ENCODE measurements around the gene PCDHB9.
"Not testable (repeated sequence)": the region's sequence is repeated elsewhere in the genome, so short reads cannot be mapped to it uniquely, and the experiment has no call there.

PCDHB9 gene

DNA sequence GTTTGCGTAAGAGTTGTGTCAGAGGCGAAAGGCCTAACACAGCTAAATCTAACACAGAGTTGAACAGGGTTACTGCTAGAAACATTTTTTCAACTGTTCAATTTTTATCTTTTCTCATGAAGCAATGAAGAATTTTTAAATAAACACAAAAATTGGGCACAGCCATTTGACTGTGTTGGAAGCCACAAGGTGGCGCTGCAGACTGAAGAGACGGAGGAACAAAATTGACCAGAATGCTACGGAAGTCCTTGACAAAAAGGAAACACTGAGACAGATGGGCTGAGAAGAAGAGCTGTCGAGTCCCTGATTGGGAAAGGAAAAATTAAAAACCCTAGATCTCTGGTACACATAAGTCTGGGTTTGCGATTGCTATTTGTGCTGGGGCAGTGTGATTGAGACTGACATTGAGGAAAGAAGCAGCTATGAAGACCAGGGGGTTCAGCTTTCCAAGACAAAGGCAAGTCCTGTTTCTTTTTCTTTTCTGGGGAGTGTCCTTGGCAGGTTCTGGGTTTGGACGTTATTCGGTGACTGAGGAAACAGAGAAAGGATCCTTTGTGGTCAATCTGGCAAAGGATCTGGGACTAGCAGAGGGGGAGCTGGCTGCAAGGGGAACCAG, at the start of gene PCDHB9:
PCDHB9 (plus strand) TSS at position 265 of the 616 bp plus-strand sequence; CDS start at position 423, 158 bp downstream.
- Histone ChIP-seq H3K4me2 (ENCODE audit: low read depth, low read length, poor library complexity, severe bottlenecking) (peak within 1 kb of the TSS; percentile 60), H3F3A (ENCODE audit: low read depth) (no peaks in the 10 kb centered on the region), H3K9ac (ENCODE audit: low read depth, low read length, poor library complexity, severe bottlenecking) (peak within 1 kb of the TSS; percentile 61), H3K9me3 (ENCODE audit: insufficient read depth, low read depth, low read length) (no peaks in the 10 kb centered on the region), H3K4me3 (ENCODE audit: low read length, poor library complexity, severe bottlenecking) (peak within 1 kb of the TSS; percentile 70), H3K9me2 (replicated peaks; ENCODE audit: low read depth, low read length) (no peaks in the 10 kb centered on the region), H3K27me3 (ENCODE audit: insufficient read depth, low read length, poor library complexity, severe bottlenecking) (no peaks in the 10 kb centered on the region), H3K79me2 (ENCODE audit: insufficient read depth, low read length) (no peaks in the 10 kb centered on the region), H3K36me3 (ENCODE audit: insufficient read depth, low read length) (no peaks in the 10 kb centered on the region), H4K20me1 (ENCODE audit: insufficient read depth, low read length, poor library complexity, severe bottlenecking) (no peaks in the 10 kb centered on the region), H3K4me1 (ENCODE audit: insufficient read depth, low read length, poor library complexity, severe bottlenecking) (no peaks in the 10 kb centered on the region), H2AFZ (ENCODE audit: low read length) (peak within 1 kb of the TSS; percentile 86)
- no peak for TF ChIP-seq EZH2phosphoT487 (IDR thresholded peaks at IDR 0.05; ENCODE audit: borderline replicate concordance)
- TF ChIP-seq, protein P1, sequence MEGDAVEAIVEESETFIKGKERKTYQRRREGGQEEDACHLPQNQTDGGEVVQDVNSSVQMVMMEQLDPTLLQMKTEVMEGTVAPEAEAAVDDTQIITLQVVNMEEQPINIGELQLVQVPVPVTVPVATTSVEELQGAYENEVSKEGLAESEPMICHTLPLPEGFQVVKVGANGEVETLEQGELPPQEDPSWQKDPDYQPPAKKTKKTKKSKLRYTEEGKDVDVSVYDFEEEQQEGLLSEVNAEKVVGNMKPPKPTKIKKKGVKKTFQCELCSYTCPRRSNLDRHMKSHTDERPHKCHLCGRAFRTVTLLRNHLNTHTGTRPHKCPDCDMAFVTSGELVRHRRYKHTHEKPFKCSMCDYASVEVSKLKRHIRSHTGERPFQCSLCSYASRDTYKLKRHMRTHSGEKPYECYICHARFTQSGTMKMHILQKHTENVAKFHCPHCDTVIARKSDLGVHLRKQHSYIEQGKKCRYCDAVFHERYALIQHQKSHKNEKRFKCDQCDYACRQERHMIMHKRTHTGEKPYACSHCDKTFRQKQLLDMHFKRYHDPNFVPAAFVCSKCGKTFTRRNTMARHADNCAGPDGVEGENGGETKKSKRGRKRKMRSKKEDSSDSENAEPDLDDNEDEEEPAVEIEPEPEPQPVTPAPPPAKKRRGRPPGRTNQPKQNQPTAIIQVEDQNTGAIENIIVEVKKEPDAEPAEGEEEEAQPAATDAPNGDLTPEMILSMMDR (conservative IDR thresholded peaks at IDR 0.05; ENCODE audit: low read length), result peak; percentile 96

DNA sequence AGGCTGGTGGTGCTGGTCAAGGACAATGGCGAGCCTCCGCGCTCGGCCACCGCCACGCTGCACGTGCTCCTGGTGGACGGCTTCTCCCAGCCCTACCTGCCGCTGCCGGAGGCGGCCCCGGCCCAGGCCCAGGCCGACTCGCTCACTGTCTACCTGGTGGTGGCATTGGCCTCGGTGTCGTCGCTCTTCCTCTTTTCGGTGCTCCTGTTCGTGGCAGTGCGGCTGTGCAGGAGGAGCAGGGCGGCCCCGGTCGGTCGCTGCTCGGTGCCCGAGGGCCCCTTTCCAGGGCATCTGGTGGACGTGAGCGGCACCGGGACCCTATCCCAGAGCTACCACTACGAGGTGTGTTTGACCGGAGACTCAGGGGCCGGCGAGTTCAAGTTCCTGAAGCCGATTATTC, 49.6 kb upstream of the PCDHB9 start:
- not testable (repeated sequence) for H3K4me2 ChIP-seq (ENCODE audit: low read depth, low read length, poor library complexity, severe bottlenecking); H3K9me2 ChIP-seq (replicated peaks; ENCODE audit: low read depth, low read length); H3K9ac ChIP-seq (ENCODE audit: low read depth, low read length, poor library complexity, severe bottlenecking); H3K79me2 ChIP-seq (ENCODE audit: insufficient read depth, low read length); H3K4me3 ChIP-seq (ENCODE audit: low read length, poor library complexity, severe bottlenecking); H3F3A ChIP-seq (ENCODE audit: low read depth); H3K36me3 ChIP-seq (ENCODE audit: insufficient read depth, low read length); H4K20me1 ChIP-seq (ENCODE audit: insufficient read depth, low read length, poor library complexity, severe bottlenecking); H3K4me1 ChIP-seq (ENCODE audit: insufficient read depth, low read length, poor library complexity, severe bottlenecking); H3K27me3 ChIP-seq (ENCODE audit: insufficient read depth, low read length, poor library complexity, severe bottlenecking); H3K9me3 ChIP-seq (ENCODE audit: insufficient read depth, low read depth, low read length); H2AFZ ChIP-seq (ENCODE audit: low read length)

DNA sequence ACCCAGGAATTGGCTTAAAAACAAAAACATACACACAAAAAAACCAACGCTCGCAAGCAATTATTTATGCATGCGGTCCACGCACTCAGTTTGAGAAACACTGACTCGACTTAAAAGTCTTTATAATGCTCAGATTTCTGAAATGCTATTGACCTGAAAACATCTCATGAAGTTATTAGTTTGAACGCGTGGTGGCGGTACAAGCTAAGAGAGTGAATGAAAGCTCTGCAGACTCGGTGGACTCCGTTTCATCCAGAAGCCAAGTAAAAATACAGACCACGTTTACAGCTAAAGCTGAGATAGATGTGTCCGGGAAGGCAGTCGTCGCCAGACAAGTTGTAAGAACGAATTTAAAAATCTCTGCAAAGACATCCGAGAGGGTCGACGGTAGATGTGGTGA, 37.1 kb upstream of the PCDHB9 start, which contains the start of gene PCDHB6:
PCDHB6 (plus strand) TSS at position 246 of the 400 bp plus-strand sequence. CDS start 201 bp downstream, outside the sequence.
- Histone ChIP-seq H3K4me1 (ENCODE audit: insufficient read depth, low read length, poor library complexity, severe bottlenecking) (no peaks in the 10 kb centered on the region), H3K9me2 (replicated peaks; ENCODE audit: low read depth, low read length) (no peaks in the 10 kb centered on the region), H2AFZ (ENCODE audit: low read length) (no peak within 1 kb of the TSS), H3K4me3 (ENCODE audit: low read length, poor library complexity, severe bottlenecking) (no peak within 1 kb of the TSS), H3K4me2 (ENCODE audit: low read depth, low read length, poor library complexity, severe bottlenecking) (no peak within 1 kb of the TSS), H3K9me3 (ENCODE audit: insufficient read depth, low read depth, low read length) (no peaks in the 10 kb centered on the region), H3F3A (ENCODE audit: low read depth) (no peaks in the 10 kb centered on the region), H3K79me2 (ENCODE audit: insufficient read depth, low read length) (no peaks in the 10 kb centered on the region), H4K20me1 (ENCODE audit: insufficient read depth, low read length, poor library complexity, severe bottlenecking) (no peaks in the 10 kb centered on the region), H3K36me3 (ENCODE audit: insufficient read depth, low read length) (no peaks in the 10 kb centered on the region), H3K9ac (ENCODE audit: low read depth, low read length, poor library complexity, severe bottlenecking) (no peak within 1 kb of the TSS), H3K27me3 (ENCODE audit: insufficient read depth, low read length, poor library complexity, severe bottlenecking) (no peaks in the 10 kb centered on the region)
- TF ChIP-seq EZH2phosphoT487 (IDR thresholded peaks at IDR 0.05; ENCODE audit: borderline replicate concordance), result no peak
- TF ChIP-seq, protein P1 (conservative IDR thresholded peaks at IDR 0.05; ENCODE audit: low read length), result no peak

All from Loucy (cell line).